Endothelial cell (in vitro differentiated cells): ENCODE measurements around the gene RELB. TPM values are rescaled to one million over a fixed set of nuclear protein-coding genes. Genes with fewer than 3 reads are reported as not detected.

Experiments
- DNase-seq: peaks from one replicate; pipeline ENCODE4 v3.0.0; 2021; ENCODE audit warnings: low spot score
- H3K27ac Mint-ChIP-seq: one replicate; pipeline ENCODE4 v1.8.0; 2021; ENCODE audit warnings: mixed read lengths, inconsistent platforms; ENCODE audit not compliant: unreplicated experiment
- H3K27me3 Mint-ChIP-seq: one replicate; pipeline ENCODE4 v1.8.0; 2021; ENCODE audit warnings: mild to moderate bottlenecking, moderate library complexity, mixed read lengths, inconsistent platforms; ENCODE audit not compliant: unreplicated experiment
- H3K36me3 Mint-ChIP-seq: one replicate; pipeline ENCODE4 v1.8.0; 2021; ENCODE audit warnings: mild to moderate bottlenecking, low read depth, mixed read lengths, inconsistent platforms; ENCODE audit not compliant: unreplicated experiment
- H3K4me1 Mint-ChIP-seq: one replicate; pipeline ENCODE4 v1.8.0; 2021; ENCODE audit warnings: mild to moderate bottlenecking, mixed read lengths, inconsistent platforms; ENCODE audit not compliant: unreplicated experiment
- H3K4me3 Mint-ChIP-seq: one replicate; pipeline ENCODE4 v1.8.0; 2021; ENCODE audit warnings: mild to moderate bottlenecking, mixed read lengths, inconsistent platforms; ENCODE audit not compliant: unreplicated experiment
- H3K9me3 Mint-ChIP-seq: one replicate; pipeline ENCODE4 v1.8.0; 2021; ENCODE audit warnings: mixed read lengths, inconsistent platforms; ENCODE audit not compliant: unreplicated experiment
- total RNA-seq: library from RNA; stranded (reverse); fragmentation: NEBNext Ultra II Directional; extraction: Animal tissue kit (Norgen Biotek cat#: 25700); gene quantifications from one replicate; pipeline ENCODE4 v1.2.1, GENCODE V29; 2021; ENCODE audit not compliant: unreplicated experiment
- TF ChIP-seq, protein P1 (sequence below): fragments of 200-600 bp; sonication (generic); IDR thresholded peaks from one replicate; pipeline ENCODE4 v1.5.0; 2021; ENCODE audit warnings: antibody characterized with exemption; ENCODE audit not compliant: unreplicated experiment

Gene RELB
- total RNA-seq, 1 donor from 2014 or later, result 8.2 TPM

DNA sequence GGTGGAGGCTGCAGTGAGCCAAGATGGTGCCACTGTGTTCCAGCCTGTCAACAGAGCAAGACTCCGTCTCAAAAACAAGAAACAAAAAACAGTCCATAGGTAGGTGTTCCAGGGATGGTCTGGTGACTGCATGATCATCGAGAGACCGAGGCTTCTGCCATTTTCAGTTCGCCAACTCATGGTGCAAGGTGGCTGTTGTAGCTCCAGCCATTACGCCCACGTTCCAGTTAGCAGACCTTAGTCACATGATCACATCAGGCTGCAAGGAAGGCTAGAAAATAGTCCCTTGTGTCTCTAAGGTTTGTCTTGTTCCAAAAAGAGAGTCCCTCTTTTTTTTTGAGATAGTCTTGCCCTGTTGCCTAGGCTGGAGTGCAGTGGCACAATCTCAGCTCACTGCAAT, 34.5 kb downstream of the RELB start:
- H3K27ac Mint-ChIP-seq, result no peak overlapping the region
- TF ChIP-seq, protein P1, sequence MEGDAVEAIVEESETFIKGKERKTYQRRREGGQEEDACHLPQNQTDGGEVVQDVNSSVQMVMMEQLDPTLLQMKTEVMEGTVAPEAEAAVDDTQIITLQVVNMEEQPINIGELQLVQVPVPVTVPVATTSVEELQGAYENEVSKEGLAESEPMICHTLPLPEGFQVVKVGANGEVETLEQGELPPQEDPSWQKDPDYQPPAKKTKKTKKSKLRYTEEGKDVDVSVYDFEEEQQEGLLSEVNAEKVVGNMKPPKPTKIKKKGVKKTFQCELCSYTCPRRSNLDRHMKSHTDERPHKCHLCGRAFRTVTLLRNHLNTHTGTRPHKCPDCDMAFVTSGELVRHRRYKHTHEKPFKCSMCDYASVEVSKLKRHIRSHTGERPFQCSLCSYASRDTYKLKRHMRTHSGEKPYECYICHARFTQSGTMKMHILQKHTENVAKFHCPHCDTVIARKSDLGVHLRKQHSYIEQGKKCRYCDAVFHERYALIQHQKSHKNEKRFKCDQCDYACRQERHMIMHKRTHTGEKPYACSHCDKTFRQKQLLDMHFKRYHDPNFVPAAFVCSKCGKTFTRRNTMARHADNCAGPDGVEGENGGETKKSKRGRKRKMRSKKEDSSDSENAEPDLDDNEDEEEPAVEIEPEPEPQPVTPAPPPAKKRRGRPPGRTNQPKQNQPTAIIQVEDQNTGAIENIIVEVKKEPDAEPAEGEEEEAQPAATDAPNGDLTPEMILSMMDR, result no peak
- peaks cover 7% of the 10 kb centered on the region for H3K27me3 Mint-ChIP-seq
- no peaks in the 10 kb centered on the region for H3K9me3 Mint-ChIP-seq
- peaks cover 22% of the 10 kb centered on the region for H3K36me3 Mint-ChIP-seq
- no peak for DNase-seq
- peaks cover 14% of the 10 kb centered on the region for H3K4me1 Mint-ChIP-seq
- no peak overlapping the region for H3K4me3 Mint-ChIP-seq

DNA sequence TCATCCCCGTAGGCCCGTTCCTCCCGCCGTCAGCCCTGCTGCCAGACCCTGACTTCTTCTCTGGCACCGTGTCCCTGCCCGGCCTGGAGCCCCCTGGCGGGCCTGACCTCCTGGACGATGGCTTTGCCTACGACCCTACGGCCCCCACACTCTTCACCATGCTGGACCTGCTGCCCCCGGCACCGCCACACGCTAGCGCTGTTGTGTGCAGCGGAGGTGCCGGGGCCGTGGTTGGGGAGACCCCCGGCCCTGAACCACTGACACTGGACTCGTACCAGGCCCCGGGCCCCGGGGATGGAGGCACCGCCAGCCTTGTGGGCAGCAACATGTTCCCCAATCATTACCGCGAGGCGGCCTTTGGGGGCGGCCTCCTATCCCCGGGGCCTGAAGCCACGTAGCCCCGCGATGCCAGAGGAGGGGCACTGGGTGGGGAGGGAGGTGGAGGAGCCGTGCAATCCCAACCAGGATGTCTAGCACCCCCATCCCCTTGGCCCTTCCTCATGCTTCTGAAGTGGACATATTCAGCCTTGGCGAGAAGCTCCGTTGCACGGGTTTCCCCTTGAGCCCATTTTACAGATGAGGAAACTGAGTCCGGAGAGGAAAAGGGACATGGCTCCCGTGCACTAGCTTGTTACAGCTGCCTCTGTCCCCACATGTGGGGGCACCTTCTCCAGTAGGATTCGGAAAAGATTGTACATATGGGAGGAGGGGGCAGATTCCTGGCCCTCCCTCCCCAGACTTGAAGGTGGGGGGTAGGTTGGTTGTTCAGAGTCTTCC, 36.3 kb downstream of the RELB start:
- H3K9me3 Mint-ChIP-seq, result no peaks in the 10 kb centered on the region
- peaks cover 29% of the 10 kb centered on the region for H3K36me3 Mint-ChIP-seq
- peaks cover 14% of the 10 kb centered on the region for H3K4me1 Mint-ChIP-seq
- TF ChIP-seq, protein P1, result no peak
- DNase-seq, result no peak
- peaks cover 10% of the 10 kb centered on the region for H3K27me3 Mint-ChIP-seq
- H3K27ac Mint-ChIP-seq, result no peak overlapping the region
- no peak overlapping the region for H3K4me3 Mint-ChIP-seq

- TF ChIP-seq, protein P1, result no peak
- peaks cover 14% of the 10 kb centered on the region for H3K4me1 Mint-ChIP-seq
- peak within 1 kb of the TSS; percentile 99 for H3K27ac Mint-ChIP-seq
- H3K4me3 Mint-ChIP-seq, result peak within 1 kb of the TSS; percentile 100
- H3K27me3 Mint-ChIP-seq, result peaks cover 10% of the 10 kb centered on the region
- peak; percentile 93 for DNase-seq
- H3K36me3 Mint-ChIP-seq, result peaks cover 22% of the 10 kb centered on the region
- no peaks in the 10 kb centered on the region for H3K9me3 Mint-ChIP-seq
Measured at GRCh38 chr19:45038931-45039893, 37.9 kb downstream of the RELB start, which contains the start of gene CLASRP. CLASRP (plus strand) TSS chr19:45039045; CDS start chr19:45040213, 1,168 bp downstream.

GRCh38 chr19:45040059-45040771, 39.0 kb downstream of the RELB start:
- TF ChIP-seq, protein P1, result no peak
- Mint-ChIP-seq H3K27ac (peak overlapping the region; percentile 99), H3K27me3 (peaks cover 10% of the 10 kb centered on the region), H3K36me3 (peaks cover 25% of the 10 kb centered on the region), H3K9me3 (no peaks in the 10 kb centered on the region), H3K4me1 (peaks cover 16% of the 10 kb centered on the region), H3K4me3 (peak overlapping the region; percentile 100)
- no peak for DNase-seq
